SU-DHL-6 (cell line): ENCODE data around the gene CD9.

ENCODE experiments used
- H2AFZ ChIP-seq: fragments of 200-600 bp; sonication (generic); 2 replicates; pipeline ENCODE4 v1.6.1; 2014; ENCODE audit warnings: low read depth, mild to moderate bottlenecking, moderate library complexity, mixed read lengths, antibody characterized with exemption, low read length; ENCODE audit not compliant: severe bottlenecking
- H3F3A ChIP-seq: fragments of 200-600 bp; shearing (Covaris generic); 2 replicates; pipeline ENCODE4 v1.6.0; 2016; ENCODE audit warnings: antibody characterized with exemption, mild to moderate bottlenecking; ENCODE audit not compliant: insufficient read depth
- H3K27ac ChIP-seq: fragments of 200-600 bp; sonication (generic); 2 replicates; pipeline ENCODE4 v1.5.1; 2016; ENCODE audit warnings: low read depth, mild to moderate bottlenecking, low read length, moderate library complexity, mixed read lengths
- H3K27me3 ChIP-seq: fragments of 200-600 bp; sonication (generic), shearing (Covaris generic); 2 replicates; pipeline ENCODE4 v1.6.0; 2014; ENCODE audit warnings: mild to moderate bottlenecking, low read length
- H3K36me3 ChIP-seq: fragments of 200-600 bp; sonication (generic); 2 replicates; pipeline ENCODE4 v1.6.1; 2014; ENCODE audit warnings: mild to moderate bottlenecking, low read length, mixed read lengths
- H3K4me2 ChIP-seq: fragments of 300-600, 200-600 bp; shearing (Covaris generic), sonication (generic); 2 replicates; pipeline ENCODE4 v1.6.0; 2014; ENCODE audit warnings: low read length, low read depth, mild to moderate bottlenecking; ENCODE audit not compliant: poor library complexity, severe bottlenecking
- H3K4me3 ChIP-seq: fragments of 200-600 bp; sonication (generic); 2 replicates; pipeline ENCODE4 v1.5.1; 2014; ENCODE audit warnings: antibody characterized with exemption, low read length, mild to moderate bottlenecking, mixed read lengths; ENCODE audit not compliant: insufficient read depth, poor library complexity, severe bottlenecking
- H3K79me2 ChIP-seq: fragments of 200-600 bp; sonication (generic); 2 replicates; pipeline ENCODE4 v1.6.1; 2014; ENCODE audit warnings: mild to moderate bottlenecking, low read length, moderate library complexity; ENCODE audit not compliant: insufficient read depth
- H3K9ac ChIP-seq: fragments of 200-600 bp; sonication (generic); 2 replicates; pipeline ENCODE4 v1.7.0; 2014; ENCODE audit warnings: mild to moderate bottlenecking, low read length
- H3K9me2 ChIP-seq: fragments of 200-600 bp; sonication (generic); replicated peaks from 2 replicates; pipeline ENCODE4 v1.6.1; 2014; ENCODE audit warnings: low read length; ENCODE audit not compliant: insufficient read depth
- H3K9me3 ChIP-seq: fragments of 200-600 bp; sonication (generic); 2 replicates; pipeline ENCODE4 v1.6.1; 2014; ENCODE audit warnings: low read length, mixed read lengths; ENCODE audit not compliant: insufficient read depth
- H4K20me1 ChIP-seq: fragments of 200-600 bp; sonication (generic); 2 replicates; pipeline ENCODE4 v1.6.1; 2014; ENCODE audit warnings: low read depth, mild to moderate bottlenecking, antibody characterized with exemption, low read length, moderate library complexity, mixed read lengths
- EZH2phosphoT487 ChIP-seq: fragments of 200-600 bp; sonication (generic), shearing (Covaris generic); conservative IDR thresholded peaks from 2 replicates; pipeline ENCODE4 v1.6.1; 2018; ENCODE audit warnings: mild to moderate bottlenecking, antibody characterized with exemption, low read length, moderate library complexity, mixed read lengths
- TF ChIP-seq, protein P1 (sequence below): fragments of 200-600 bp; sonication (generic); IDR thresholded peaks from one replicate; pipeline ENCODE4 v1.5.1; 2017; ENCODE audit warnings: antibody characterized with exemption, mild to moderate bottlenecking, low read length, moderate library complexity; ENCODE audit not compliant: insufficient read depth, poor library complexity, severe bottlenecking

The CD9 gene

DNA sequence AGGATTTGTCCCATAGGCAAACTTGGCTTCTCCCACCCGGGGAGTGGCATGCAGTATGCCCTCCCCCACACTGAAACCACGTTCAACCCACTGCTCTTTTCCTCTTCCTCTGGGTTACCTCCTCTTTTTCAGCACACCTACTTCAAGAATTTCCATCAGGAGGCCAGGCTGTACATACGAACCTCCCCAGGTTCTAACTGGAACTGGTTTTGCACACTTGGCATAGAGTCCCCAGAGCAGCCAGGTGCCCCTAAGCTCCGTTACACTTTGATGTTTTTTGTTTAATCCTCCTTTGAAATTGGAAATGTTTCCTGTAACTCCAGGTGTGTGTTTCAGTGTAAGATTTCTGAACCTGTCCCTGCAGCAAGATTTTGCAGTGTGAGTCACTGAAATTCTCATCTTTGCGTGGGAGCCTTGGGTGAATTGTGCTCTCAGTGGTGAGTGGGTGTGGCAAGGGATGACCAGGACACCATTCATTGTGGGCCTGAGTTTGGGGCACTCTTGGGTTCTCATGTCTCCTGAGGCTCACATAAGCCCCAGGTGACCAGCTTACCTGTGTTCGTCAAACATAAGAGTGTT is 18.2 kb downstream of the CD9 start:
- Histone ChIP-seq H3K27me3 (no peaks in the 10 kb centered on the region), H3K79me2 (no peaks in the 10 kb centered on the region), H3K9me2 (no peaks in the 10 kb centered on the region), H3K36me3 (no peaks in the 10 kb centered on the region), H4K20me1 (no peaks in the 10 kb centered on the region), H3F3A (no peaks in the 10 kb centered on the region), H3K9me3 (no peaks in the 10 kb centered on the region), H2AFZ (no peak overlapping the region), H3K9ac (no peak overlapping the region), H3K4me3 (no peak overlapping the region), H3K4me2 (no peak overlapping the region), H3K27ac (no peak overlapping the region)
- TF ChIP-seq, protein P1, sequence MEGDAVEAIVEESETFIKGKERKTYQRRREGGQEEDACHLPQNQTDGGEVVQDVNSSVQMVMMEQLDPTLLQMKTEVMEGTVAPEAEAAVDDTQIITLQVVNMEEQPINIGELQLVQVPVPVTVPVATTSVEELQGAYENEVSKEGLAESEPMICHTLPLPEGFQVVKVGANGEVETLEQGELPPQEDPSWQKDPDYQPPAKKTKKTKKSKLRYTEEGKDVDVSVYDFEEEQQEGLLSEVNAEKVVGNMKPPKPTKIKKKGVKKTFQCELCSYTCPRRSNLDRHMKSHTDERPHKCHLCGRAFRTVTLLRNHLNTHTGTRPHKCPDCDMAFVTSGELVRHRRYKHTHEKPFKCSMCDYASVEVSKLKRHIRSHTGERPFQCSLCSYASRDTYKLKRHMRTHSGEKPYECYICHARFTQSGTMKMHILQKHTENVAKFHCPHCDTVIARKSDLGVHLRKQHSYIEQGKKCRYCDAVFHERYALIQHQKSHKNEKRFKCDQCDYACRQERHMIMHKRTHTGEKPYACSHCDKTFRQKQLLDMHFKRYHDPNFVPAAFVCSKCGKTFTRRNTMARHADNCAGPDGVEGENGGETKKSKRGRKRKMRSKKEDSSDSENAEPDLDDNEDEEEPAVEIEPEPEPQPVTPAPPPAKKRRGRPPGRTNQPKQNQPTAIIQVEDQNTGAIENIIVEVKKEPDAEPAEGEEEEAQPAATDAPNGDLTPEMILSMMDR, result no peak
- no peak for TF ChIP-seq EZH2phosphoT487

DNA sequence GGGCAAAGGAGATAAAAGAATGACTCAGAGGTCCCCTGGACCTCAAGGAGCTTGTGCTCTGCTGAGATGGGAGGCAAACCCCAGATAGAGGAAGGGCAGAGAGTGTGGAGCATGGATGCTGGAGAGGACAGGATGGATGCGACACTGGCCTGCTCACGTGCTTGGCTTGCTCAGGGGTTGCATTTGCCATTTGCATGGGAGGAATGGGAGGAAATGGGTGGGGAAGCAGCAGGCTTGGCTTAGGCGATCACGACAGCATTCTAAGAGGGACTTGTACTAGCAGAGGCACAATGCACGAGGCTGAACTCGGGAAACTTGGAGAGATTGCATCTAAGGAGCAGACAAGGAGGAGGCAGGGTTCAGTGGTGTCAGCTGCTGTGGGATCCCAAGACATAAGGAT is 19.8 kb downstream of the CD9 start:
- TF ChIP-seq, protein P1, result no peak
- TF ChIP-seq EZH2phosphoT487, result no peak
- H3K27me3 ChIP-seq, result no peaks in the 10 kb centered on the region
- H3K9ac ChIP-seq, result no peak overlapping the region
- no peak overlapping the region for H3K27ac ChIP-seq
- no peak overlapping the region for H3K4me2 ChIP-seq
- no peak overlapping the region for H2AFZ ChIP-seq
- H3K9me3 ChIP-seq, result no peaks in the 10 kb centered on the region
- no peaks in the 10 kb centered on the region for H3K9me2 ChIP-seq
- no peaks in the 10 kb centered on the region for H4K20me1 ChIP-seq
- H3F3A ChIP-seq, result no peaks in the 10 kb centered on the region
- no peak overlapping the region for H3K4me3 ChIP-seq
- no peaks in the 10 kb centered on the region for H3K79me2 ChIP-seq
- no peaks in the 10 kb centered on the region for H3K36me3 ChIP-seq

DNA sequence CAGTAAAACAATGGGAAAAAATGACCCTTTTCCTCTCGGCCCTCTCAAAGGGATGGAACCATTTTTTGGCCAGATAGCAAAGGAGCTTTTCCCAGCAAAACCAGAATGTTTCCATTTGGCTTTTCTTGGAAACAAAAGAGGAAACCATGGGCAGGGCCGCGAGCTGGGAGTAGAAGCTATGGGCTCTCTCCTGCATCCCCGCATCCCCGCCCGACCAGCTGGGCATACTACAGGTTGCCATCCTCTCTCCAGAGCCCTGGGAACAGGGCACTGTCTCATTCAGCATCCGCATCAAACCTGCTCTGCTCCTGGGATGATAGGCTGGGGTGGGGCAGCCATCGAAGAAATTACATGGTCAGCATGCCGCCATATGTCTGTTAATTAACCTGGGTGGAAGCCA is 20.9 kb downstream of the CD9 start:
- Histone ChIP-seq H3K9me2 (no peaks in the 10 kb centered on the region), H2AFZ (no peak overlapping the region), H3K9ac (no peak overlapping the region), H3K4me2 (no peak overlapping the region), H4K20me1 (no peaks in the 10 kb centered on the region), H3F3A (no peaks in the 10 kb centered on the region), H3K4me3 (no peak overlapping the region), H3K36me3 (no peaks in the 10 kb centered on the region), H3K9me3 (no peaks in the 10 kb centered on the region), H3K27me3 (no peaks in the 10 kb centered on the region), H3K79me2 (no peaks in the 10 kb centered on the region), H3K27ac (no peak overlapping the region)
- no peak for TF ChIP-seq EZH2phosphoT487
- TF ChIP-seq, protein P1, result no peak
